SK-MEL-5 (cell line): ENCODE data around the gene PPM1J. TPM values are rescaled to one million over a fixed set of nuclear protein-coding genes. Genes with fewer than 3 reads are reported as not detected.
"Not testable (repeated sequence)": the region's sequence is repeated elsewhere in the genome, so short reads cannot be mapped to it uniquely, and the experiment has no call there.

ENCODE experiments used
- DNase-seq: peaks from one replicate; pipeline ENCODE4 v3.0.0-alpha.2; 2016; ENCODE audit warnings: low read depth, low spot score
- in situ Hi-C: cut with HindIII; loops from 2 replicates; pipeline ENCODE4 v1.10.0; 2016; ENCODE audit warnings: low sequenced_read_pairs, high pct_unique_total_duplicates, low pct_unique_long_range_greater_than_20kb
- total RNA-seq: library from RNA; depleted of rRNA; stranded (reverse); fragments of >200 nt; shearing (Covaris generic); gene quantifications from 2 replicates; pipeline ENCODE4 v1.2.3, GENCODE V29; 2014

Gene PPM1J
- total RNA-seq, 1 experiment from 2014 or later: 0.40 TPM

DNA sequence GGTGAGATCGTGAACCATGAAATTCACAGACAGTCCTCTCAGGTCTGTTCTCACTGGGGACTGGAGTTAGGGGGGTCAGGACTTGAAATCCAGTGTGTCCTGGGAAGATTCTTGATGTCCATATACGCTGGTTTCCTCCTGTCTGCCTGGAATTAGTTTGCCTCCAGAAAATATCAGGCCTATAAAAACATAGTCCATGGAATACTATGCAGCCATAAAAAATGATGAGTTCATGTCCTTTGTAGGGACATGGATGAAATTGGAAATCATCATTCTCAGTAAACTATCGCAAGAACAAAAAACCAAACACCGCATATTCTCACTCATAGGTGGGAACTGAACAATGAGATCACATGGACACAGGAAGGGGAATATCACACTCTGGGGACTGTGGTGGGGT lies 9.1 kb upstream of the PPM1J start:
- in situ Hi-C loops, DNase-seq: not testable (repeated sequence)

- DNase-seq: no peak
- in situ Hi-C loops: no loop called here
These were observed 8.3 kb upstream of the PPM1J start for GRCh38 chr1:112723511-112723839.

GRCh38 chr1:112722601-112723510 lies 7.7 kb upstream of the PPM1J start:
- in situ Hi-C loops: no loop called here
- peak; percentile 27 for DNase-seq

- no peak for DNase-seq
- in situ Hi-C loops: no loop called here
These were observed 6.9 kb upstream of the PPM1J start for GRCh38 chr1:112721966-112722524.

- DNase-seq, in situ Hi-C loops: not testable (repeated sequence)
These were observed 6.2 kb upstream of the PPM1J start for GRCh38 chr1:112721294-112721693.

GRCh38 chr1:112720800-112721199 lies 5.7 kb upstream of the PPM1J start:
- in situ Hi-C loops: no loop called here
- DNase-seq: no peak

DNA sequence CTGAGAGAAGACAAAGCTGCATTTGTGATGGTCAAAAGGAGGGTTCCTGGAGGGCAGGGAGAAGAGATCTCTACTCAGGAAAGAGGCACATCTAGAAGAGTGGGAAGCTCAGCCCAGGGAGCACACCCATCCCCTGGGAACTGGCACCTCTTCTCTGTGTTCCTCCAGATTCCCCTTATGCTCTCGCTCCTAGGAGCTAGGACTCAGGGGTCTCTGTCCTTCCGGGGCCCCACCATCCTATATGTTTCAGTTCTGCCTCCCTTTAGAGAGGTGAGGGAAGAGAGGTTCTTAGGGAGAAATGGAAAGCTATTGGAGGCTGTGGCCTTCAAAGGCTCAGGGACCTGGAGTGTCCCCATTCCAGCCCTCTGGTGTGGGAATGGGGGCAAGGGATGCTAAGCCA lies 4.6 kb upstream of the PPM1J start:
- no peak for DNase-seq
- in situ Hi-C loops: no loop called here

GRCh38 chr1:112718691-112719418 lies 3.7 kb upstream of the PPM1J start:
- peak; percentile 72 for DNase-seq
- in situ Hi-C loops: no loop called here

GRCh38 chr1:112717263-112717873 lies 2.2 kb upstream of the PPM1J start:
- in situ Hi-C loops: no loop called here
- no peak for DNase-seq

DNA sequence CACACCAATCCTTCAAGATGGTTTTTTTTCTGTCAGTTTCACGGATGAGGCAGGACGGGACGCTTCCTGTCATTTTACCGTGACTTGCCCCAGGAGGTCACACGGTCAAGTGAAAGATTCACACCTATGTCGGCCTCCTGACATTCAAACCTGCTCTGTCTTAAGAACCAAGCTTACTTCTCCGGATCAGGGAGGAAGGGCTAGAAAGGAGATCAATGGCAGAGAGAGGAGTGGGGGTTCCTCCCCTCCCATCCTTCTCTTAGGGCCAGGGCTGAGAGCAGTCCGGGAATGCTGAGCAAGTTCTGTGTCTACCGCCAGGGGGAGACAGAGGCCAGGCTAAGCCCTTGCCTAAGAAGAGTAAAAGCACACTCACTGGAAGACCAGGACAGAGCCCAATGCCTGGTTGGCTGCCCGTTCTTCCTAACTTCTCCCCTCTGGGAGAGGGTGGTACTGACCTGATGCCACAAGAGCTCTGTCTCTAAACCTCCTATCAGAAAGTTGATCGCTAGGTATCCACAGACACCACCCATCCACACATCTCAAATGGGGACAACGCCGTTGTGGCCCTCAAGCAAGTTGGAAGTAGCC lies 1.1 kb upstream of the PPM1J start:
- peak; percentile 90 for DNase-seq
- in situ Hi-C loops: no loop called here

DNA sequence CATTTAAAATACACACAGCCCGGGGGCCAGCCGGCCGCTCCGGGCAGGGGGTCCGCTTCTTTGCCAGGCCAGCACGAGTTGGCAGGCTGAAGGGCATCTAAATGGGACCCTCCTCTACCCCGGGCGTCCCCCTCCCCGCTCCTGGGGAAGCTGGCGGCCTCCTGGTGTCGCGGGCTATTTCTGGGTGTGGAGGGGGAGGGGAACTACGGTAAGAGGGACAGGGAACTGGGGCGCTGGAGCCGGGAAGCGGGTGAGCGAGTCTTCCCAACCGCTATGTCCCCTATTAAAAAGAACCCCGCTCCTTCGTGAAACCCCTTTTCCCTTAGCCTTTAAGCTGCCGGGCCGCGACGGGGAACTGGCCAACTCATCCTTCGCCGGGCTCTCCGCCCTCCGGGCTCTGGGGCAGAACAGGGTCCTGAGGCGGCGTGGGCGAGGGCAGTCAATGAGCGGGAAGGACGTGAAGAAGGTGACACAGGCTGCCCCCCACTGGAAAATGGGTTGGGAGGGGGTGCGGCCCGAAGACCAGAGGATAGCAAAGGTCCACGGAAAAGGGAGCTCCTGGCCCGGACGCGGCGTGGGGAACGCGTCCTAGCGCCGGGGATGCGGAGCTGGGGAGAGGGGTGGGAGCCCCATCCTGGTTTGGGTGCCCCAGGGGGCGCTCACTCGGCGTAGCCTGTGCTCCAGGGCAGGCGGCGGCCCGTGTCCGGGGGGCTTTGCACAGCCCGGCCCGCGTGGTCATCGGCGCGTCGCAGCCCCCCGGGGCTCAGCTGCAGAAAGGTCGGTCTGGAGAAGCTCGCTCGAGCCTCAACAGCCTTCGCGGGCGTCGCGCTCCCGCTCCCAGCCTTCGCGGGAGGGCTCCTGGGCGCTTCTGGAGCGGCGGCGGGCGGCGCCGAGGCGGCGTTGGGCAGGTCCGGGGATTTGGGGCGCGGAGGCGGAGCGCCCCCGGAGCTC lies 544 bp downstream of the PPM1J start:
- DNase-seq: no peak
- in situ Hi-C loops: no loop called here

- in situ Hi-C loops: no loop called here
- DNase-seq: no peak
These were observed 1.4 kb downstream of the PPM1J start for GRCh38 chr1:112713466-112714312.

- in situ Hi-C loops: no loop called here
- no peak for DNase-seq
These were observed 2.4 kb downstream of the PPM1J start for GRCh38 chr1:112712701-112713128.

DNA sequence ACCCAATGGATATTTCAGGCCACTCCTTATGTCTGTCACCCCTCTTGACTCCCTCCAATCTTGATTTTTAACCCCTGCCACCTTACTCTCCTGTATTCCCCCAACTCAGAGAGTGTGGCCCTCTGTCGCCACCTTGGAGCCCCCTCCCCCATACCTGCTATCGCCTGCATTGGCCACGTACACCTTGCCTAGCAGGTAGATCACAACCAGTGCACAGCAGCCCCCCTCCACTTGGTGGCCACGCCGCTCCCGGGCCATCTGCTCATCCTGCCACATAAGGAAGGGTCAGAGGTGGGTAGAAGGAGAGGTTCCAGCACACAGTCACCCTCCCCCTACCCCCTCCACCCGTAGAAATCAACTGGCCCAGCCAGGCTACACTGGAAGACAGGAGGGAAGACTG lies 2.9 kb downstream of the PPM1J start:
- in situ Hi-C loops: no loop called here
- DNase-seq: no peak

- in situ Hi-C loops: no loop called here
- DNase-seq: no peak
These were observed 3.5 kb downstream of the PPM1J start for GRCh38 chr1:112711670-112712069.

DNA sequence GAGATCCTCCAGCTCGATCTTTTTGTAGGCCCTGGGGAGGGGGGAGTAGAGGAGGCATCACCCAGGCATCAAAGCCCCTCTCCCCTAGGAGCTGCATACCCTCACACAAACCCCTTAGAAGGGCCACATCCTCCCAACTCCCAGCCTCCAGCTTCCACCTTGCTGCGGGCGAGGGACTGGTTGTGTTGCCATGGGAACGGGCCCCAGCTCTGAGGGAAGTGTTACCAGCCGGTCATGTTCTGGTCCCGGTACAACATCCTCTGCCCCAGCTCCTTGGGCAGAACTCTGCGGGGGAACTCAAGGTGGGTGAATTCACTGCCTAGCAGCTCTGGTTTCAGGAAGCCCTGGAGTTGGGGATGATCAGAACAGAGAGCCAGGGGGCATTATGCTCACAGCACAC lies 4.1 kb downstream of the PPM1J start:
- in situ Hi-C loops: no loop called here
- no peak for DNase-seq
